H1 (cell line): Measurements from ENCODE around the gene SLIT3. TPM values are rescaled to one million over a fixed set of nuclear protein-coding genes. Genes with fewer than 3 reads are reported as not detected.

Experiments
- CTCF ChIA-PET: fragments of 300-600 bp; sonication (Branson Sonifier 250); formaldehyde crosslinking; loops from one replicate; lab custom pipeline; 2021; ENCODE audit not compliant: partially characterized antibody; lab: Charles Lee
- POLR2A ChIA-PET: fragments of 300-600 bp; sonication (Branson Sonifier 250); formaldehyde crosslinking; loops from one replicate; lab custom pipeline; 2021; ENCODE audit warnings: inconsistent platforms; ENCODE audit not compliant: partially characterized antibody; lab: Charles Lee
- DNase-seq, 2 experiments: peaks; one replicate each; pipeline versions ENCODE4 v3.0.0 to v3.0.0-alpha.2; 2010 to 2022; ENCODE audit warnings: low spot score in 2 of 2, low read depth in 1 of 2, mixed read lengths in 1 of 2
- FAIRE-seq: peaks from 2 replicates; lab custom pipeline; 2011; peaks lifted over from hg19 to GRCh38; lab: Jason Lieb, UNC
- H2AFZ ChIP-seq: 2 replicates; pipeline ENCODE4 v1.8.1; 2012; ENCODE audit warnings: low read length, inconsistent platforms
- H2AK5ac ChIP-seq: 2 replicates; pipeline ENCODE4 v1.6.1; 2013; ENCODE audit warnings: low read depth, low read length
- H2BK120ac ChIP-seq: replicated peaks from 2 replicates; pipeline ENCODE3; 2013; ENCODE audit warnings: low read depth, low read length, inconsistent platforms
- H2BK12ac ChIP-seq: 2 replicates; pipeline ENCODE4 v1.6.1; 2013; ENCODE audit warnings: low read depth, low read length
- H2BK15ac ChIP-seq: 2 replicates; pipeline ENCODE4 v1.6.1; 2013; ENCODE audit warnings: low read length
- H2BK20ac ChIP-seq: 2 replicates; pipeline ENCODE4 v1.6.1; 2013; ENCODE audit warnings: low read length
- H2BK5ac ChIP-seq: 2 replicates; pipeline ENCODE4 v1.6.1; 2013; ENCODE audit warnings: low read depth, low read length
- H3K14ac ChIP-seq: 2 replicates; pipeline ENCODE4 v1.6.1; 2013; ENCODE audit warnings: inconsistent platforms; ENCODE audit not compliant: insufficient read length
- H3K18ac ChIP-seq: 2 replicates; pipeline ENCODE4 v1.6.1; 2013; ENCODE audit warnings: low read length; ENCODE audit errors: extremely low read depth
- H3K23ac ChIP-seq: 2 replicates; pipeline ENCODE4 v1.6.1; 2013; ENCODE audit warnings: inconsistent platforms; ENCODE audit not compliant: insufficient read length
- H3K23me2 ChIP-seq: 2 replicates; pipeline ENCODE4 v1.6.1; 2013; ENCODE audit warnings: low read depth, low read length
- H3K27ac ChIP-seq: 2 replicates; pipeline ENCODE4 v1.6.1; 2011; ENCODE audit warnings: low read depth, low read length, inconsistent platforms
- H3K27me3 ChIP-seq, 4 experiments: replicated peaks in 1 of 4; 1 replicate in 1 of 4; 2 replicates in 3 of 4; pipeline versions ENCODE4 v1.6.1 to v1.8.1; 2011 to 2013; ENCODE audit warnings: low read length in 3 of 4, mild to moderate bottlenecking in 3 of 4, inconsistent platforms in 2 of 4, mixed read lengths in 2 of 4, moderate library complexity in 1 of 4; ENCODE audit not compliant: control insufficient read depth in 3 of 4, insufficient read depth in 3 of 4; ENCODE audit errors: extremely low read depth in 1 of 4
- H3K36me3 ChIP-seq, 4 experiments: 2 replicates each; pipeline versions ENCODE4 v1.6.1 to v1.8.1; 2011 to 2013; ENCODE audit warnings: mild to moderate bottlenecking in 4 of 4, low read length in 3 of 4, moderate library complexity in 2 of 4, control low read depth in 1 of 4, inconsistent platforms in 1 of 4; ENCODE audit not compliant: insufficient read depth in 4 of 4, control insufficient read depth in 2 of 4
- H3K4ac ChIP-seq: replicated peaks from 2 replicates; pipeline ENCODE3; 2013; ENCODE audit warnings: low read length, low read depth, mixed read lengths, inconsistent platforms; ENCODE audit not compliant: insufficient read length
- H3K4me1 ChIP-seq, 4 experiments: replicated peaks in 1 of 4; 1 replicate in 1 of 4; 2 replicates in 3 of 4; pipeline versions ENCODE4 v1.6.1 to v1.8.1; 2011 to 2013; ENCODE audit warnings: low read length in 3 of 4, inconsistent platforms in 2 of 4, mixed read lengths in 1 of 4; ENCODE audit not compliant: insufficient read depth in 4 of 4, control insufficient read depth in 3 of 4
- H3K4me2 ChIP-seq, 2 experiments: 2 replicates each; pipeline versions ENCODE4 v1.6.1 to v1.8.1; 2011 to 2013; ENCODE audit warnings: low read depth in 2 of 2, low read length in 2 of 2, control low read depth in 1 of 2, inconsistent platforms in 1 of 2, mild to moderate bottlenecking in 1 of 2; ENCODE audit not compliant: insufficient read depth in 1 of 2
- H3K4me3 ChIP-seq, 4 experiments: fragments of 200-600, 300-600 bp in 1 of 4; sonication (generic), shearing (Covaris generic), sonication (Bioruptor Twin) in 1 of 4; 2 replicates each; pipeline versions ENCODE4 v1.5.1 to v1.8.1; 2011 to 2016; ENCODE audit warnings: low read length in 4 of 4, low read depth in 3 of 4, control low read depth in 2 of 4, inconsistent platforms in 2 of 4, mild to moderate bottlenecking in 2 of 4, mixed read lengths in 1 of 4, moderate library complexity in 1 of 4; ENCODE audit not compliant: insufficient read depth in 2 of 4; ENCODE audit errors: extremely low read depth in 1 of 4
- H3K56ac ChIP-seq: replicated peaks from 2 replicates; pipeline ENCODE3; 2013; ENCODE audit warnings: low read depth, mild to moderate bottlenecking, mixed read lengths, low read length, inconsistent platforms; ENCODE audit not compliant: insufficient read length
- H3K79me1 ChIP-seq: 2 replicates; pipeline ENCODE4 v1.6.1; 2013; ENCODE audit warnings: low read depth, low read length, control low read depth
- H3K79me2 ChIP-seq, 2 experiments: 2 replicates each; pipeline versions ENCODE4 v1.6.1 to v1.8.1; 2012 to 2013; ENCODE audit warnings: low read length in 2 of 2, mild to moderate bottlenecking in 2 of 2, inconsistent platforms in 1 of 2; ENCODE audit not compliant: insufficient read depth in 2 of 2, control insufficient read depth in 1 of 2
- H3K9ac ChIP-seq, 4 experiments: replicated peaks in 1 of 4; 1 replicate in 1 of 4; 2 replicates in 3 of 4; pipeline versions ENCODE4 v1.6.1 to v1.8.1; 2011 to 2013; ENCODE audit warnings: low read depth in 3 of 4, low read length in 3 of 4, control low read depth in 2 of 4, mild to moderate bottlenecking in 2 of 4, moderate library complexity in 2 of 4, inconsistent platforms in 1 of 4; ENCODE audit errors: extremely low read depth in 1 of 4
- H3K9me3 ChIP-seq, 2 experiments: 2 replicates each; pipeline versions ENCODE4 v1.6.1 to v1.8.1; 2012 to 2013; ENCODE audit warnings: mild to moderate bottlenecking in 2 of 2, moderate library complexity in 2 of 2, control low read depth in 1 of 2, inconsistent platforms in 1 of 2, low read depth in 1 of 2, low read length in 1 of 2, mixed read lengths in 1 of 2; ENCODE audit not compliant: insufficient read depth in 2 of 2
- H4K20me1 ChIP-seq, 2 experiments: replicated peaks in 1 of 2; 2 replicates each; pipeline versions ENCODE3 to v1.8.1; 2011 to 2013; ENCODE audit warnings: inconsistent platforms in 2 of 2, low read length in 2 of 2, mild to moderate bottlenecking in 1 of 2; ENCODE audit not compliant: insufficient read depth in 2 of 2, control insufficient read depth in 1 of 2
- H4K5ac ChIP-seq: 2 replicates; pipeline ENCODE4 v1.6.1; 2013; ENCODE audit warnings: low read length, low read depth, mixed read lengths, inconsistent platforms; ENCODE audit not compliant: insufficient read length
- H4K8ac ChIP-seq: 2 replicates; pipeline ENCODE4 v1.8.0; 2013; ENCODE audit warnings: mild to moderate bottlenecking, moderate library complexity, low read length, inconsistent platforms; ENCODE audit not compliant: insufficient read depth; ENCODE audit errors: extremely low read depth
- H4K91ac ChIP-seq: replicated peaks from 2 replicates; pipeline ENCODE3; 2013; ENCODE audit warnings: low read length, mixed read lengths, inconsistent platforms; ENCODE audit not compliant: insufficient read length
- BACH1 ChIP-seq: IDR thresholded peaks from 2 replicates; pipeline ENCODE4 v1.6.1; 2012; ENCODE audit warnings: low read length, improper control_type of control experiment
- BCL11A ChIP-seq, 2 experiments: IDR thresholded peaks; one replicate each; pipeline ENCODE4 v1.6.1; 2011; ENCODE audit warnings: low read depth in 2 of 2, low read length in 2 of 2, mild to moderate bottlenecking in 2 of 2
- CBX8 ChIP-seq: fragments of 300-800, 300-1000 bp; sonication (generic); IDR thresholded peaks from 2 replicates; pipeline ENCODE4 v1.7.1; 2016; ENCODE audit warnings: low read depth, low read length, borderline replicate concordance
- E2F6 ChIP-seq: IDR thresholded peaks from 2 replicates; pipeline ENCODE4 v1.6.1; 2012; ENCODE audit warnings: inconsistent platforms
- EGR1 ChIP-seq: IDR thresholded peaks from 2 replicates; pipeline ENCODE4 v1.6.1; 2011; ENCODE audit warnings: low read depth, low read length, borderline replicate concordance
- NRF1 ChIP-seq: IDR thresholded peaks from 2 replicates; pipeline ENCODE4 v1.6.1; 2011; ENCODE audit warnings: mild to moderate bottlenecking, low read depth, low read length, improper control_type of control experiment
- POLR2AphosphoS5 ChIP-seq: IDR thresholded peaks from 2 replicates; pipeline ENCODE4 v1.6.1; 2011; ENCODE audit warnings: low read depth, low read length
- SP1 ChIP-seq: IDR thresholded peaks from 2 replicates; pipeline ENCODE4 v1.6.1; 2011; ENCODE audit warnings: low read depth, low read length
- SRF ChIP-seq: IDR thresholded peaks from 2 replicates; pipeline ENCODE4 v1.6.1; 2011; ENCODE audit warnings: mild to moderate bottlenecking, low read depth, low read length, moderate library complexity
- TCF12 ChIP-seq: IDR thresholded peaks from 2 replicates; pipeline ENCODE4 v1.6.1; 2011; ENCODE audit warnings: low read depth, mild to moderate bottlenecking, low read length
- WGBS, 2 experiments: shearing (Covaris generic) in 1 of 2; methylation state at CpG; one replicate each; pipeline versions ENCODE4 v1.1.6 to v1.1.7; 2013 to 2015; ENCODE audit warnings: low lambda C conversion rate in 2 of 2, mixed read lengths in 2 of 2, inconsistent platforms in 1 of 2, low coverage in 1 of 2, missing lambda C conversion rate in 1 of 2; ENCODE audit not compliant: insufficient replicate concordance in 2 of 2, insufficient coverage in 1 of 2, insufficient read length in 1 of 2; ENCODE audit errors: extremely low coverage in 1 of 2, missing lambda C conversion rate in 1 of 2; 5-methylcytosine and 5-hydroxymethylcytosine counted together
- polyA plus RNA-seq, 7 experiments: library from polyadenylated mRNA; depleted of rRNA in 3 of 7; stranded (reverse) in 5 of 7; unstranded in 2 of 7; fragments of >200 nt in 5 of 7; fragments of 200-250 nt in 2 of 7; gene quantifications; 1 replicate in 5 of 7; 2 replicates in 1 of 7; 4 replicates in 1 of 7; pipeline versions ENCODE4 v1.2.1 to v1.2.3, GENCODE V29; 2011 to 2013; ENCODE audit warnings: missing spikeins in 2 of 7, mixed read lengths in 2 of 7
- total RNA-seq: library from RNA; stranded (reverse); fragmentation: NEBNext Ultra II Directional; extraction: Animal tissue kit (Norgen Biotek cat#: 25700); gene quantifications from 2 replicates; pipeline ENCODE4 v1.2.1, GENCODE V29; 2021

Gene SLIT3
- total and polyA plus RNA-seq, 2 of the 8 experiments (the other 6 are each of a cell fraction or from before 2014, with no cell fraction given), result 1.1 to 1.2 TPM

- H3K4me2 ChIP-seq, result no peak overlapping the region
- no peaks in the 10 kb centered on the region for H3K79me1 ChIP-seq
- no peak overlapping the region for H4K5ac ChIP-seq
- H3K79me2 ChIP-seq, result no peaks in the 10 kb centered on the region
- no peaks in the 10 kb centered on the region for H3K9me3 ChIP-seq
- H2BK20ac ChIP-seq, result no peak overlapping the region
- H3K27ac ChIP-seq, result no peak overlapping the region
- no peak overlapping the region for H2BK12ac ChIP-seq
- FAIRE-seq (no peak), DNase-seq (no peak)
- H3K4me3 ChIP-seq, result no peak overlapping the region
- no peak overlapping the region for H2AK5ac ChIP-seq
- ChIA-PET POLR2A (interaction anchor here (0.6 kb wide), 1 partner anchor 107 kb away, joined by 3 read pairs; no protein-coding TSS in a partner anchor), CTCF (no interaction called here)
- H2AFZ ChIP-seq, result no peak overlapping the region
- no peak overlapping the region for H3K4ac ChIP-seq
- H3K23ac ChIP-seq, result no peak overlapping the region
- H3K18ac ChIP-seq, result no peak overlapping the region
- peaks cover 1 to 3% of the 10 kb centered on the region in 2 experiments for H4K20me1 ChIP-seq
- H3K27me3 ChIP-seq, result peaks cover 20 to 64% (median 46%) of the 10 kb centered on the region in 4 experiments
- no peak overlapping the region for H4K8ac ChIP-seq
- 92% methylated on average over 6 of the region's 6 CpGs; no CpG with 5 or more reads in 1 of the 2 experiments for WGBS, 2 experiments
- no peak overlapping the region for H2BK120ac ChIP-seq
- H4K91ac ChIP-seq, result no peak overlapping the region
- no peak overlapping the region for H2BK15ac ChIP-seq
- 0 out of 7 replicates have a peak, but pooled peaks cover 0 to 2% (median 0%) of the 10 kb centered on the region in 4 experiments for H3K4me1 ChIP-seq
- H3K9ac ChIP-seq, result no peak overlapping the region
- no peaks in the 10 kb centered on the region for H3K23me2 ChIP-seq
- no peak overlapping the region for H3K56ac ChIP-seq
- no peak overlapping the region for H3K14ac ChIP-seq
- H3K36me3 ChIP-seq, result no peaks in the 10 kb centered on the region
- TF ChIP-seq BCL11A (IDR thresholded peaks at IDR 0.05; ENCODE audit: low read depth in 2 of 2, low read length in 2 of 2) (no peak), SRF (no peak), BACH1 (no peak), TCF12 (no peak), EGR1 (no peak), CBX8 (no peak), E2F6 (no peak), SP1 (no peak), POLR2AphosphoS5 (no peak), NRF1 (no peak)
- no peak overlapping the region for H2BK5ac ChIP-seq
Measured at GRCh38 chr5:169219961-169220360, 81.0 kb downstream of the SLIT3 start.
